ENCODE results near the gene UTF1. TPM values are rescaled to one million over a fixed set of nuclear protein-coding genes. Genes with fewer than 3 reads are reported as not detected.

The UTF1 gene
- total RNA-seq, 2 donors from 2014 or later = 9.2 TPM; not detected in 1

- H3K27me3 ChIP-seq (replicated peaks; ENCODE audit: insufficient read depth) = no peaks in the 10 kb centered on the region
- no peaks in the 10 kb centered on the region for H3K36me3 ChIP-seq
- TF ChIP-seq, protein P1, sequence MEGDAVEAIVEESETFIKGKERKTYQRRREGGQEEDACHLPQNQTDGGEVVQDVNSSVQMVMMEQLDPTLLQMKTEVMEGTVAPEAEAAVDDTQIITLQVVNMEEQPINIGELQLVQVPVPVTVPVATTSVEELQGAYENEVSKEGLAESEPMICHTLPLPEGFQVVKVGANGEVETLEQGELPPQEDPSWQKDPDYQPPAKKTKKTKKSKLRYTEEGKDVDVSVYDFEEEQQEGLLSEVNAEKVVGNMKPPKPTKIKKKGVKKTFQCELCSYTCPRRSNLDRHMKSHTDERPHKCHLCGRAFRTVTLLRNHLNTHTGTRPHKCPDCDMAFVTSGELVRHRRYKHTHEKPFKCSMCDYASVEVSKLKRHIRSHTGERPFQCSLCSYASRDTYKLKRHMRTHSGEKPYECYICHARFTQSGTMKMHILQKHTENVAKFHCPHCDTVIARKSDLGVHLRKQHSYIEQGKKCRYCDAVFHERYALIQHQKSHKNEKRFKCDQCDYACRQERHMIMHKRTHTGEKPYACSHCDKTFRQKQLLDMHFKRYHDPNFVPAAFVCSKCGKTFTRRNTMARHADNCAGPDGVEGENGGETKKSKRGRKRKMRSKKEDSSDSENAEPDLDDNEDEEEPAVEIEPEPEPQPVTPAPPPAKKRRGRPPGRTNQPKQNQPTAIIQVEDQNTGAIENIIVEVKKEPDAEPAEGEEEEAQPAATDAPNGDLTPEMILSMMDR (IDR thresholded peaks at IDR 0.05) = no peak
- TF ChIP-seq POLR2AphosphoS5 (IDR thresholded peaks at IDR 0.05) = no peak
- TF ChIP-seq POLR2A (IDR thresholded peaks at IDR 0.05) = no peak
- DNase-seq (ENCODE audit: low spot score) = no peak
- no peak overlapping the region for H3K27ac ChIP-seq
- no peak overlapping the region for H3K4me3 ChIP-seq
- no peaks in the 10 kb centered on the region for H3K4me1 ChIP-seq (replicated peaks)
- WGBS = 83% methylated on average over 21 of the region's 23 CpGs
- intact Hi-C loops (cut with DNase I) = no loop called here
- H3K9me3 ChIP-seq = no peaks in the 10 kb centered on the region
These were observed 24.9 kb upstream of the UTF1 start for GRCh38 chr10:133205146-133205545.

DNA sequence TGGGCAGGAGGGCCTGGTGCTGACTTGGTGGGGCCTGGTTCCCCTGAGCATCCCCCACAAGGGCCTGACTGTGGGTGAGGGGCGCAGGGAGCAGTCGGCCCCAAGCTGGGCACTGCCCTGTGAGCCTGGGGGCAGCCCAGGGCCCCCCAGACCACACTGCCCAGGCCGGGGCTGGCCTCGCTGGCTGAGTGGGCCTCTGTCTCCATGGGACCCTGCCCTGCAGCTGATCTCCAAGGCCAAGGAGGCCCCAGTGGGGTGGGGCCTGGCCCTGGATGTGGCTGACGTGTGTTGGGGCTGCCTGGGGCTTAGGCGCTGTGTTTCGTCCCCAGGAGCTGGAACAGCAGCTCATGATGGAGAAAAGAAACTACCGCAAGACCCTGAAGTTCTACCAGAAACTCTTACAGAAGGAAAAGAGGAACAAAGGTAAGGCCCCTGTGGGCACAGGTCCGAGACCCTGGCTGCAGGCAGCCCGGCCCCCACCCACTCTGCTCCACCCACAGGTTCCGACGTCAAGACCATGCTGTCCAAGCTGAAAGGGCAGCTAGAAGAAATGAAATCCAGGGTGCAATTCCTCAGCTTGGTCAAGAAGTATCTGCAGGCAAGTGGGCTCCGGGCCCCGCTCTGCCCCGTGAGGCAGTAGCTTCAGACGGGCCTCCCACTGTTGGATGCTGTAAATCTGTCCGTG is 23.5 kb upstream of the UTF1 start:
- intact Hi-C loops (cut with DNase I) = no loop called here
- no peaks in the 10 kb centered on the region for H3K4me1 ChIP-seq (replicated peaks)
- 81% methylated on average over 15 of the region's 17 CpGs for WGBS
- TF ChIP-seq, protein P1 (IDR thresholded peaks at IDR 0.05) = no peak
- TF ChIP-seq POLR2AphosphoS5 (IDR thresholded peaks at IDR 0.05) (no peak), POLR2A (IDR thresholded peaks at IDR 0.05) (no peak)
- H3K36me3 ChIP-seq = no peaks in the 10 kb centered on the region
- H3K27ac ChIP-seq = no peak overlapping the region
- DNase-seq (ENCODE audit: low spot score) = no peak
- no peaks in the 10 kb centered on the region for H3K27me3 ChIP-seq (replicated peaks; ENCODE audit: insufficient read depth)
- no peak overlapping the region for H3K4me3 ChIP-seq
- H3K9me3 ChIP-seq = no peaks in the 10 kb centered on the region

- H3K27me3 ChIP-seq (replicated peaks; ENCODE audit: insufficient read depth) = no peaks in the 10 kb centered on the region
- no peak for DNase-seq (ENCODE audit: low spot score)
- no peak overlapping the region for H3K27ac ChIP-seq
- 78% methylated on average over 36 of the region's 36 CpGs for WGBS
- TF ChIP-seq POLR2AphosphoS5 (IDR thresholded peaks at IDR 0.05) (no peak), POLR2A (IDR thresholded peaks at IDR 0.05) (no peak)
- TF ChIP-seq, protein P1 (IDR thresholded peaks at IDR 0.05) = no peak
- no peaks in the 10 kb centered on the region for H3K36me3 ChIP-seq
- H3K9me3 ChIP-seq = no peaks in the 10 kb centered on the region
- H3K4me3 ChIP-seq = no peak overlapping the region
- intact Hi-C loops (cut with DNase I) = no loop called here
- no peaks in the 10 kb centered on the region for H3K4me1 ChIP-seq (replicated peaks)
These were observed 22.9 kb upstream of the UTF1 start for GRCh38 chr10:133207041-133207600.

- no peaks in the 10 kb centered on the region for H3K36me3 ChIP-seq
- no peak for DNase-seq (ENCODE audit: low spot score)
- no peaks in the 10 kb centered on the region for H3K27me3 ChIP-seq (replicated peaks; ENCODE audit: insufficient read depth)
- H3K9me3 ChIP-seq = no peaks in the 10 kb centered on the region
- 55% methylated on average over 9 of the region's 17 CpGs for WGBS
- no peak overlapping the region for H3K27ac ChIP-seq
- no peak overlapping the region for H3K4me3 ChIP-seq
- intact Hi-C loops (cut with DNase I) = no loop called here
- TF ChIP-seq, protein P1 (IDR thresholded peaks at IDR 0.05) = no peak
- H3K4me1 ChIP-seq (replicated peaks) = no peaks in the 10 kb centered on the region
These were observed 22.4 kb upstream of the UTF1 start for GRCh38 chr10:133207627-133208026.

- Histone ChIP-seq H3K36me3 (no peaks in the 10 kb centered on the region), H3K4me3 (no peak overlapping the region), H3K27ac (no peak overlapping the region), H3K4me1 (replicated peaks) (no peaks in the 10 kb centered on the region), H3K9me3 (no peaks in the 10 kb centered on the region), H3K27me3 (replicated peaks; ENCODE audit: insufficient read depth) (no peaks in the 10 kb centered on the region)
- TF ChIP-seq, protein P1 (IDR thresholded peaks at IDR 0.05) = no peak
- TF ChIP-seq POLR2AphosphoS5 (IDR thresholded peaks at IDR 0.05) (no peak), POLR2A (IDR thresholded peaks at IDR 0.05) (no peak)
- DNase-seq (ENCODE audit: low spot score) = no peak
- WGBS = 84% methylated on average over 14 of the region's 18 CpGs
- intact Hi-C loops (cut with DNase I) = no loop called here
These were observed 21.6 kb upstream of the UTF1 start for GRCh38 chr10:133208466-133208865.

Measured in prostate gland (tissue), 2 donors.